ENCODE measurements around the gene MYO1A. TPM values are rescaled to one million over a fixed set of nuclear protein-coding genes. Genes with fewer than 3 reads are reported as not detected.

The MYO1A gene
- total and polyA plus RNA-seq, 7 donors = 0.04 to 1.3 (median 0.19) TPM; not detected in 1

DNA sequence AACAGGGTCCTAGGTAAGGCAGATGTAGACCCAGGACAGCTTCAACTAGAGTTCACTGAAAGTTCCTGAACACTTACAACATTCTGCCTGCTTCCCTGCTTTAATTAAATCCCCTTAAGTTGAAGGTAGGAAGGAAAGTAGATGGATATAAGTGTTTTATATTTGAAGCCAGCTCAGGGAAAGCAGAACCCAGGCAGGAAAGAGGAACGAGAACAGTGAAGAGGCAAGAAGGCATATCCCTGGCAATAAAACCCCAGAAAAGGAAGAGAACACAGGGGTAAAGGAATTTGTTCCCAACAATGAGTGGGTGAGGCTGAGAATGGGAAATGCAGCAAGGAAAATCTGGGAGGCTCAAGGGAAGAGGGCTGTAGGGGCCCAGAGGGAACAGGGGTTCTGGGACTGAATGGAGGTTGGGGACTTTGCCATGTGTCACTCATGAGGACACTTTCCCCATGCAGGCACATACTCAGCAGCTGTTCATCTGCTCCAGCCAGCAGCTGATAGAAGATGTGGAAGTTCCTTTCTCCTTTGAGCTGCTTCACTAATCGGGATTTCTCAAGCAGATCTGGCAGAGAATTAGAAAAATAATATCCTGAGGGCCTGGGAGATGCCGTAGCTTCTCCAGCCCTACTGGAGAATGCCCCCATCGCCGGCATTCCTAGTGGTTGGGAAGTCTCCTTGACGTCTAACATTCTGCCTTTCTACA, 3.7 kb downstream of the MYO1A start:
- intact Hi-C loops (cut with DNase I) = no loop called here
- no peaks in the 10 kb centered on the region for H3K9me3 ChIP-seq

DNA sequence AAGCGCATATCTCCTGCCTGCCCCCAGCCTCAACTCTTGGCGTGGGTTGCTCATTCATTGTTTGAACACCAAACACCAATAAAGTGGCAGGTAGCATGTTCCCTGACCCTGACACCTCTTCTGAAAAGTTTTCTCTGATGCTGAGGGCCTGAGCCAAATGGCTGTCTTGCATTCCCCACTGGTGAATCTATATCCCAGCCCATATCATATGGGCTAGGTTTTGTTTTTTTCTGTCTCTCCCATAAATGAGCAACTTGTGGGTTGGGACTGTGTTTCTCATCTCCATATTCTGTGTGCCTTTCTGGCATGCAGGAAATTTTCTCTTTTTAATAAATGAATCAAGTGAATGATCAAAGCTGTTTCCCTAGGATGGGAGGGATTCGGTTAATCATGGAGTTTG, 5.0 kb downstream of the MYO1A start:
- H3K27me3 ChIP-seq (ENCODE audit: insufficient read depth in 3 of 3, low read length in 2 of 3) = no peaks in the 10 kb centered on the region
- intact Hi-C loops (cut with DNase I) = no loop called here
- TF ChIP-seq CTCF (IDR thresholded peaks at IDR 0.05) = no peak
- no peak overlapping the region for H3K27ac ChIP-seq
- H3K9me3 ChIP-seq = no peaks in the 10 kb centered on the region
- no peak overlapping the region for H3K4me3 ChIP-seq
- DNase-seq (no peak), ATAC-seq (no peak)
- no peaks in the 10 kb centered on the region for H3K36me3 ChIP-seq (ENCODE audit: insufficient read depth in 1 of 2, low read depth in 1 of 2)
- 93 to 98% (median 93%) methylated on average over 3 of the region's 3 CpGs for WGBS, 3 donors
- no peaks in the 10 kb centered on the region for H3K4me1 ChIP-seq

More for the DNA sequence above, 3.7 kb downstream of the MYO1A start:
- 17 to 30% (median 24%) methylated on average over 6 of the region's 6 CpGs for WGBS, 3 donors
- H3K4me3 ChIP-seq = no peak overlapping the region
- no peaks in the 10 kb centered on the region for H3K27me3 ChIP-seq (ENCODE audit: insufficient read depth in 3 of 3, low read length in 2 of 3)
- no peak for TF ChIP-seq CTCF (IDR thresholded peaks at IDR 0.05)
- no peaks in the 10 kb centered on the region for H3K4me1 ChIP-seq
- no peak for DNase-seq
- H3K27ac ChIP-seq = no peak overlapping the region
- ATAC-seq = no peak
- no peaks in the 10 kb centered on the region for H3K36me3 ChIP-seq (ENCODE audit: insufficient read depth in 1 of 2, low read depth in 1 of 2)

- DNase-seq = no peak
- TF ChIP-seq CTCF (IDR thresholded peaks at IDR 0.05) = no peak
- Histone ChIP-seq H3K27me3 (ENCODE audit: insufficient read depth in 3 of 3, low read length in 2 of 3) (no peaks in the 10 kb centered on the region), H3K27ac (no peak overlapping the region), H3K36me3 (ENCODE audit: insufficient read depth in 1 of 2, low read depth in 1 of 2) (no peaks in the 10 kb centered on the region), H3K4me1 (no peaks in the 10 kb centered on the region), H3K4me3 (no peak overlapping the region), H3K9me3 (no peaks in the 10 kb centered on the region)
- WGBS, 3 donors = 88 to 92% (median 90%) methylated on average over 6 of the region's 6 CpGs
- no peak for ATAC-seq
- intact Hi-C loops (cut with DNase I) = no loop called here
Observed at GRCh38 chr12:57044468-57044867, 5.5 kb downstream of the MYO1A start.

DNA sequence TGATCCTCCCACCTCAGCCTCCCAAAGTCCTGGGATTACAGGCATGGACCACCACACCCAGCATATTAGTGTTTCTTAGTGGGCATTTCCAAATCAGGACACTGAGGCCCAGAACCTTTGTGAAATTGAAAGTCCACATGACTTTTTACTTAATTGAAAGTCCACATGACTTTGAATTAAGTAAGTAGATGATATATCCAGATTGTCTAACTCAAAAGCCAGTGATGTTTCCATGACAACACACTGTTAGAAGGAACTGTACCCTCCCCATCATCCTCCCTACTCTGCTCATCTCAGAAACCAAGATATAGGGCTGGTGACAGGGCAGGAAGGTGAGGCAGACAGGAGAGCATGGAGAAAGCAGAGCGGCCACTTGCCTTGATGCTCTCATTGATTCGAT, 7.2 kb downstream of the MYO1A start:
- intact Hi-C loops (cut with DNase I) = no loop called here
- Histone ChIP-seq H3K36me3 (ENCODE audit: insufficient read depth in 1 of 2, low read depth in 1 of 2) (no peaks in the 10 kb centered on the region), H3K4me1 (no peaks in the 10 kb centered on the region), H3K9me3 (no peaks in the 10 kb centered on the region), H3K27me3 (ENCODE audit: insufficient read depth in 3 of 3, low read length in 2 of 3) (no peaks in the 10 kb centered on the region), H3K4me3 (no peak overlapping the region), H3K27ac (no peak overlapping the region)
- no peak for TF ChIP-seq CTCF (IDR thresholded peaks at IDR 0.05)
- ATAC-seq = no peak
- 93 to 98% (median 97%) methylated on average over 2 of the region's 2 CpGs for WGBS, 3 donors
- DNase-seq = no peak

DNA sequence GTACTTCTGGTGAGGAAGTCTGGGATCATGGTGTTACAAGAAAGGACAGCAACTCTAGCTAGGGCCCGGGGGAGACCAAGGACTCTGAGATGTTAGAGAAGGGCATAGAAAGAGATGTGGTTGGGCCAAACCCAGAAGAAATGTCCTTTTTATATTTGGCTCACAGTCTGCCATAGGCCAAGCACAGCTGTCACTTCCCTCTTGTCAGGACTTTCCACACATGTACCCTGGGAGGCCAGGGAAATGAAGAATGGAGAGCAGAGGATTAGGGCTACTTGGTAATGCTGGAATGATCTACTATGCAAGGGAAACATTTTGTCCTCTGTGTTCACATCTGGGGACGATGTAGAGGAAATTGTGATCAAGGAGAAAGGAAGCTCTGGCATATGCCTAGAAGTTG, 9.2 kb downstream of the MYO1A start:
- Histone ChIP-seq H3K4me1 (no peaks in the 10 kb centered on the region), H3K9me3 (no peaks in the 10 kb centered on the region), H3K4me3 (no peak overlapping the region), H3K36me3 (ENCODE audit: insufficient read depth in 1 of 2, low read depth in 1 of 2) (no peaks in the 10 kb centered on the region), H3K27me3 (ENCODE audit: insufficient read depth in 3 of 3, low read length in 2 of 3) (no peaks in the 10 kb centered on the region), H3K27ac (no peak overlapping the region)
- no peak for TF ChIP-seq CTCF (IDR thresholded peaks at IDR 0.05)
- 38 to 46% (median 39%) methylated on average over 2 of the region's 2 CpGs for WGBS, 3 donors
- DNase-seq = no peak
- no peak for ATAC-seq
- intact Hi-C loops (cut with DNase I) = no loop called here
